HCT116 (cell line): ENCODE data around the gene S1PR2.

Experiments used
- ELF1 ChIP-seq: IDR thresholded peaks from 2 replicates; pipeline ENCODE4 v1.6.1; 2012; ENCODE audit warnings: low read depth, borderline replicate concordance
- POLR2A ChIP-seq: IDR thresholded peaks from 2 replicates; pipeline ENCODE4 v1.7.0; 2011; ENCODE audit warnings: borderline replicate concordance; ENCODE audit not compliant: insufficient read depth, insufficient read length; ENCODE audit errors: extremely low read depth
- ZNF274 ChIP-seq: fragments of 200-500 bp; sonication (Bioruptor generic); IDR thresholded peaks from 2 replicates; pipeline ENCODE4 v1.6.1; 2014; ENCODE audit warnings: mild to moderate bottlenecking, low read depth, low read length, inconsistent platforms
- TF ChIP-seq, protein P1 (sequence below): IDR thresholded peaks from 2 replicates; pipeline ENCODE4 v1.6.1; 2012; ENCODE audit warnings: low read depth
- TF ChIP-seq, protein P2 (sequence below), 3 experiments: fragments of 200-600 bp in 1 of 3; sonication (generic) in 1 of 3; IDR thresholded peaks in 2 of 3; conservative IDR thresholded peaks in 1 of 3; 2 replicates each; pipeline ENCODE4 v1.5.1; 2012 to 2017; ENCODE audit warnings: low read depth in 2 of 3, low read length in 2 of 3, antibody characterized with exemption in 1 of 3, borderline replicate concordance in 1 of 3, control low read depth in 1 of 3, mild to moderate bottlenecking in 1 of 3, mixed read lengths in 1 of 3, mixed run types in 1 of 3, moderate library complexity in 1 of 3; ENCODE audit not compliant: insufficient read depth in 1 of 3
- TF ChIP-seq, protein P3 (sequence below): IDR thresholded peaks from 2 replicates; pipeline ENCODE4 v1.6.1; 2012

DNA sequence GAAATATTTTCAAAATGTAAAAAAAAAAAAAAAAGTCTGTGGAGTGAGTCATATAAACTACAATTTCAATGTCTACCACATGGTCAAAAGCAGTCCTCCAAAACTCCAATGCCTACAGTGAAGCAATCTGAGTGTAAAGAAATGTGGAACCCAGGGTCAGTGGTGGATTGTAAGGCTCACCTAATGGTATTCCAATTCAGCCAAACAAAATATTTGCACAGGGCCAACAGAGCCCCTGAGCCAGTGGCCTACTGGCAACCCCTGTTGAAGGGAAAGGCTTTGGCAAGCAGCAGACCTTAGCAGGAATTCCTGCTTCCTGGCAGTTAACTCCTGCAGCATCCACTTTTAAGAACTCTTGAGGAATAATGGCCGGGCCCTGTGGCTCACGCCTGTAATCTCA is 39.8 kb downstream of the S1PR2 start:
- no peak for TF ChIP-seq ZNF274
- TF ChIP-seq, protein P1, sequence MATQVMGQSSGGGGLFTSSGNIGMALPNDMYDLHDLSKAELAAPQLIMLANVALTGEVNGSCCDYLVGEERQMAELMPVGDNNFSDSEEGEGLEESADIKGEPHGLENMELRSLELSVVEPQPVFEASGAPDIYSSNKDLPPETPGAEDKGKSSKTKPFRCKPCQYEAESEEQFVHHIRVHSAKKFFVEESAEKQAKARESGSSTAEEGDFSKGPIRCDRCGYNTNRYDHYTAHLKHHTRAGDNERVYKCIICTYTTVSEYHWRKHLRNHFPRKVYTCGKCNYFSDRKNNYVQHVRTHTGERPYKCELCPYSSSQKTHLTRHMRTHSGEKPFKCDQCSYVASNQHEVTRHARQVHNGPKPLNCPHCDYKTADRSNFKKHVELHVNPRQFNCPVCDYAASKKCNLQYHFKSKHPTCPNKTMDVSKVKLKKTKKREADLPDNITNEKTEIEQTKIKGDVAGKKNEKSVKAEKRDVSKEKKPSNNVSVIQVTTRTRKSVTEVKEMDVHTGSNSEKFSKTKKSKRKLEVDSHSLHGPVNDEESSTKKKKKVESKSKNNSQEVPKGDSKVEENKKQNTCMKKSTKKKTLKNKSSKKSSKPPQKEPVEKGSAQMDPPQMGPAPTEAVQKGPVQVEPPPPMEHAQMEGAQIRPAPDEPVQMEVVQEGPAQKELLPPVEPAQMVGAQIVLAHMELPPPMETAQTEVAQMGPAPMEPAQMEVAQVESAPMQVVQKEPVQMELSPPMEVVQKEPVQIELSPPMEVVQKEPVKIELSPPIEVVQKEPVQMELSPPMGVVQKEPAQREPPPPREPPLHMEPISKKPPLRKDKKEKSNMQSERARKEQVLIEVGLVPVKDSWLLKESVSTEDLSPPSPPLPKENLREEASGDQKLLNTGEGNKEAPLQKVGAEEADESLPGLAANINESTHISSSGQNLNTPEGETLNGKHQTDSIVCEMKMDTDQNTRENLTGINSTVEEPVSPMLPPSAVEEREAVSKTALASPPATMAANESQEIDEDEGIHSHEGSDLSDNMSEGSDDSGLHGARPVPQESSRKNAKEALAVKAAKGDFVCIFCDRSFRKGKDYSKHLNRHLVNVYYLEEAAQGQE: no peak
- TF ChIP-seq, protein P2, sequence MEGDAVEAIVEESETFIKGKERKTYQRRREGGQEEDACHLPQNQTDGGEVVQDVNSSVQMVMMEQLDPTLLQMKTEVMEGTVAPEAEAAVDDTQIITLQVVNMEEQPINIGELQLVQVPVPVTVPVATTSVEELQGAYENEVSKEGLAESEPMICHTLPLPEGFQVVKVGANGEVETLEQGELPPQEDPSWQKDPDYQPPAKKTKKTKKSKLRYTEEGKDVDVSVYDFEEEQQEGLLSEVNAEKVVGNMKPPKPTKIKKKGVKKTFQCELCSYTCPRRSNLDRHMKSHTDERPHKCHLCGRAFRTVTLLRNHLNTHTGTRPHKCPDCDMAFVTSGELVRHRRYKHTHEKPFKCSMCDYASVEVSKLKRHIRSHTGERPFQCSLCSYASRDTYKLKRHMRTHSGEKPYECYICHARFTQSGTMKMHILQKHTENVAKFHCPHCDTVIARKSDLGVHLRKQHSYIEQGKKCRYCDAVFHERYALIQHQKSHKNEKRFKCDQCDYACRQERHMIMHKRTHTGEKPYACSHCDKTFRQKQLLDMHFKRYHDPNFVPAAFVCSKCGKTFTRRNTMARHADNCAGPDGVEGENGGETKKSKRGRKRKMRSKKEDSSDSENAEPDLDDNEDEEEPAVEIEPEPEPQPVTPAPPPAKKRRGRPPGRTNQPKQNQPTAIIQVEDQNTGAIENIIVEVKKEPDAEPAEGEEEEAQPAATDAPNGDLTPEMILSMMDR (IDR thresholded peaks at IDR 0.05 in 2 of 3, conservative IDR thresholded peaks at IDR 0.05 in 1 of 3; ENCODE audit: borderline replicate concordance in 1 of 3, insufficient read depth in 1 of 3, low read depth in 2 of 3, low read length in 2 of 3): no peak
- TF ChIP-seq, protein P3, sequence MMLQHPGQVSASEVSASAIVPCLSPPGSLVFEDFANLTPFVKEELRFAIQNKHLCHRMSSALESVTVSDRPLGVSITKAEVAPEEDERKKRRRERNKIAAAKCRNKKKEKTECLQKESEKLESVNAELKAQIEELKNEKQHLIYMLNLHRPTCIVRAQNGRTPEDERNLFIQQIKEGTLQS: no peak
- TF ChIP-seq POLR2A: no peak
- TF ChIP-seq ELF1: no peak
